Measurements from ENCODE around the gene HPCA. TPM values are rescaled to one million over a fixed set of nuclear protein-coding genes. Genes with fewer than 3 reads are reported as not detected.

HPCA gene
- polyA plus RNA-seq, 1 experiment, result 0.06 TPM

GRCh38 chr1:32884726-32885125 lies 1.6 kb upstream of the HPCA start:
- POLR2A ChIA-PET, result no interaction called here
- DNase-seq (ENCODE audit: low read depth, low spot score), result no peak
- Histone ChIP-seq H3K27ac (ENCODE audit: low read depth, low read length) (no peak overlapping the region), H3K9me3 (ENCODE audit: control insufficient read depth, insufficient read depth, low read length) (peaks cover 3% of the 10 kb centered on the region; the same call in 1 of the 2 replicates), H3K27me3 (ENCODE audit: control insufficient read depth, insufficient read depth, low read length) (peaks cover 47% of the 10 kb centered on the region), H3K4me3 (ENCODE audit: low read depth, low read length) (no peak overlapping the region)
- CTCF ChIA-PET, result no interaction called here
- TF ChIP-seq CTCF (IDR thresholded peaks at IDR 0.05; ENCODE audit: low read depth, low read length), result no peak

- Histone ChIP-seq H3K27ac (ENCODE audit: low read depth, low read length) (no peak overlapping the region), H3K9me3 (ENCODE audit: control insufficient read depth, insufficient read depth, low read length) (peaks cover 3% of the 10 kb centered on the region; the same call in 1 of the 2 replicates), H3K4me3 (ENCODE audit: low read depth, low read length) (no peak overlapping the region), H3K27me3 (ENCODE audit: control insufficient read depth, insufficient read depth, low read length) (peaks cover 52% of the 10 kb centered on the region)
- no peak for DNase-seq (ENCODE audit: low read depth, low spot score)
- POLR2A ChIA-PET, result no interaction called here
- CTCF ChIA-PET, result interaction anchor here (1.0 to 1.9 kb wide), 3 partner anchors 9 to 18 kb away, joined by 3 to 5 read pairs (median 4); no protein-coding TSS in a partner anchor
- TF ChIP-seq CTCF (IDR thresholded peaks at IDR 0.05; ENCODE audit: low read depth, low read length), result no peak
Observed at GRCh38 chr1:32885676-32886003, 651 bp upstream of the HPCA start.

GRCh38 chr1:32886828-32887414 lies 630 bp downstream of the HPCA start:
- POLR2A ChIA-PET, result no interaction called here
- no peak overlapping the region for H3K27ac ChIP-seq (ENCODE audit: low read depth, low read length)
- TF ChIP-seq CTCF (IDR thresholded peaks at IDR 0.05; ENCODE audit: low read depth, low read length), result no peak
- H3K4me3 ChIP-seq (ENCODE audit: low read depth, low read length), result no peak overlapping the region
- no peak for DNase-seq (ENCODE audit: low read depth, low spot score)
- CTCF ChIA-PET, result interaction anchor here (0.5 to 1.9 kb wide), 14 partner anchors 8 to 211 kb away, joined by 3 to 5 read pairs (median 4); no protein-coding TSS in a partner anchor
- H3K27me3 ChIP-seq (ENCODE audit: control insufficient read depth, insufficient read depth, low read length), result peaks cover 62% of the 10 kb centered on the region
- H3K9me3 ChIP-seq (ENCODE audit: control insufficient read depth, insufficient read depth, low read length), result peaks cover 3% of the 10 kb centered on the region; the same call in 1 of the 2 replicates

GRCh38 chr1:32887623-32888022 lies 1.3 kb downstream of the HPCA start:
- Histone ChIP-seq H3K27ac (ENCODE audit: low read depth, low read length) (no peak overlapping the region), H3K27me3 (ENCODE audit: control insufficient read depth, insufficient read depth, low read length) (peaks cover 68% of the 10 kb centered on the region), H3K9me3 (ENCODE audit: control insufficient read depth, insufficient read depth, low read length) (peaks cover 3% of the 10 kb centered on the region), H3K4me3 (ENCODE audit: low read depth, low read length) (no peak overlapping the region)
- TF ChIP-seq CTCF (IDR thresholded peaks at IDR 0.05; ENCODE audit: low read depth, low read length), result no peak
- ChIA-PET POLR2A (no interaction called here), CTCF (interaction anchor here (1.3 to 1.5 kb wide), 3 partner anchors 15 to 198 kb away, joined by 3 to 4 read pairs (median 4); no protein-coding TSS in a partner anchor)
- DNase-seq (ENCODE audit: low read depth, low spot score), result no peak

GRCh38 chr1:32888134-32888533 lies 1.8 kb downstream of the HPCA start:
- ChIA-PET POLR2A (no interaction called here), CTCF (interaction anchor here (1.3 kb wide), 1 partner anchor 15 kb away, joined by 3 read pairs; no protein-coding TSS in a partner anchor)
- Histone ChIP-seq H3K9me3 (ENCODE audit: control insufficient read depth, insufficient read depth, low read length) (peaks cover 3% of the 10 kb centered on the region), H3K4me3 (ENCODE audit: low read depth, low read length) (no peak overlapping the region), H3K27me3 (ENCODE audit: control insufficient read depth, insufficient read depth, low read length) (peaks cover 70% of the 10 kb centered on the region), H3K27ac (ENCODE audit: low read depth, low read length) (no peak overlapping the region)
- DNase-seq (ENCODE audit: low read depth, low spot score), result no peak
- TF ChIP-seq CTCF (IDR thresholded peaks at IDR 0.05; ENCODE audit: low read depth, low read length), result no peak

Measured in AG04450 (cell line).